Activated CD8-positive, alpha-beta memory T cell treated with anti-CD3 and anti-CD28 coated beads, Interleukin-2, amount 50 U/mL, for 24 hours (primary cell): ENCODE measurements around the gene VPS37B.

Experiments
- DNase-seq: peaks from one replicate; pipeline ENCODE4 v3.0.0-alpha.2; 2020; ENCODE audit errors: extremely low read depth

The VPS37B gene

GRCh38 chr12:122852336-122853275 lies 43.3 kb downstream of the VPS37B start:
- DNase-seq: no peak

- no peak for DNase-seq
Observed at GRCh38 chr12:122851820-122852219, 44.1 kb downstream of the VPS37B start.

- DNase-seq: no peak
Observed at GRCh38 chr12:122850695-122851350, 45.1 kb downstream of the VPS37B start.

GRCh38 chr12:122850048-122850445 lies 45.9 kb downstream of the VPS37B start:
- no peak for DNase-seq

GRCh38 chr12:122849352-122850047 lies 46.4 kb downstream of the VPS37B start:
- no peak for DNase-seq

GRCh38 chr12:122848471-122849351 lies 47.2 kb downstream of the VPS37B start:
- no peak for DNase-seq

- DNase-seq: no peak
Observed at GRCh38 chr12:122847921-122848421, 48.0 kb downstream of the VPS37B start.

GRCh38 chr12:122847516-122847836 lies 48.4 kb downstream of the VPS37B start:
- no peak for DNase-seq

- DNase-seq: no peak
Observed at GRCh38 chr12:122846622-122847515, 49.1 kb downstream of the VPS37B start.

- DNase-seq: no peak
Observed at GRCh38 chr12:122845865-122846621, 49.9 kb downstream of the VPS37B start.

GRCh38 chr12:122845041-122845864 lies 50.7 kb downstream of the VPS37B start:
- no peak for DNase-seq

- no peak for DNase-seq
Observed at GRCh38 chr12:122844366-122844971, 51.5 kb downstream of the VPS37B start.

GRCh38 chr12:122843455-122843854 lies 52.5 kb downstream of the VPS37B start:
- no peak for DNase-seq

- DNase-seq: no peak
Observed at GRCh38 chr12:122842505-122843405, 53.2 kb downstream of the VPS37B start.

- DNase-seq: no peak
Observed at GRCh38 chr12:122841544-122842321, 54.2 kb downstream of the VPS37B start.
